Germinal center (tissue), 1 donor: Measurements from ENCODE around the gene KRTAP10-6.
"Not testable (repeated sequence)": the region's sequence is repeated elsewhere in the genome, so short reads cannot be mapped to it uniquely, and the experiment has no call there.

Source experiments
- DNase-seq: peaks from one replicate; pipeline ENCODE4 v3.0.0; 2012; ENCODE audit warnings: mixed read lengths, low spot score

The KRTAP10-6 gene

GRCh38 chr21:44599264-44600029 lies 7.1 kb upstream of the KRTAP10-6 start:
- DNase-seq: no peak

DNA sequence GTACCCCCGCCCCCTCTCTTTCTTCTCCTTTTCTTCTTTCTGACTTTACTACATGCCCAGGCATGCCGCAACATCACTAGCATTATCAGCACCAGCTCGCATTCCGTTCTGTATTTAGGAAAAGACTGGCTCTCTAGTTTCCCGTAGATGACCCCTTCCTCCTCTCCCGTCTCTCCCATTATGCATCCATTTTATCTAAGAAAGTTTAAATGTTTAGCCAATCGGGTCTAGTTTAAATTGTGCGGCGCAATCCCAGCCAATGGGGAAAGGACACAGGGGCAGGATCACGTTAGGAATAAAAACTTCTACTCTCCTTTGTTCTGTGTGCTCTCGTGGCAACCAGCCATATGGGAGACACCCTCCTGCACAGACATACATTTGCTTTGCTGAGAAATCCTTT lies 5.8 kb upstream of the KRTAP10-6 start:
- DNase-seq: no peak

DNA sequence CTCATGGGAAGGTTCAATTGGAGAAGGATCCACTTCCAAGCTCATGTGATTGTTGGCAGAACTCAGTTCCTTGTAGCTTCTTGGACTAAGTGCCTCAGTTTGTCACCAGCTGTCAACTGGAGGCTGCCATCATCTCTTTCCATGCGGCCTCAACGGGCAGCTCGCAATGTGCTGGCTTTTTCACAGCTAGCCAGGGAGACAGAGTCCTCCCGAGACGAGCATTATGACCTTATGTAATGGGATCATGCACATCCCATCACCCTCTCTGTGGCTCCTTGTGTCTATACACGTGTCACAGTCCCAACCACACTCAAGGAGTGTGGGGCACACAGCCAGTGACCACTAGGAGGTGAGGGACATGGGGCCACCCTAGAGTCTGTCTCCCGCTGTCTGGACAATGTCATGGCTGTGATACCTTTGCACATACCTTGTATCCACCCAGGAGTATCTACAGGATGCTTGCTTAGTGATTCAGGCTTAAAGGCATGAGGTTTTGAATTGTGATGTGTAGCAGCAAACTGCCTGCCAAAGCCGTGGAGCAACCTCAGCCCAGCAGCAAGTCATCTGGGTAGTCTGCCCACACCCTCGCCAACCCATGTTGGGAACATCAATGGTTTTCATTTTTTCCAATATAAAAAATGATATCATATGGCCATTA lies 3.9 kb upstream of the KRTAP10-6 start:
- DNase-seq: no peak

- no peak for DNase-seq
Observed at GRCh38 chr21:44595524-44595923, 3.2 kb upstream of the KRTAP10-6 start.

- no peak for DNase-seq
Observed at GRCh38 chr21:44594406-44594916, 2.2 kb upstream of the KRTAP10-6 start.

- DNase-seq: no peak
Observed at GRCh38 chr21:44593598-44594405, 1.5 kb upstream of the KRTAP10-6 start.

DNA sequence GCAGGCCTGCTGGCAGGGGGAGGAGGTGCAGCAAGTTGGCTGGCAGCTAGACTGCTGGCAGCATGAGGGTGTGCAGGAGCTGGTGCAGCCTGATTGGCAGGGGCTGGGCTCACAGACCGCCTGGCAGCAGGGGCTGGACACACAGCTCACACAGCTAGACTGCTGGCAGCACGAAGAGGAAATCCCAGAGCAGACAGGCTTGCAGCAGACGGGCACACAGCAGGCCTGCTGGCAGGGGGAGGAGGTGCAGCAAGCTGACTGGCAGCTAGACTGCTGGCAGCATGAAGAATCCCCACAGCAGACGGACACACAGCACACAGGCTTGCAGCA lies 539 bp downstream of the KRTAP10-6 start:
- DNase-seq: not testable (repeated sequence)

DNA sequence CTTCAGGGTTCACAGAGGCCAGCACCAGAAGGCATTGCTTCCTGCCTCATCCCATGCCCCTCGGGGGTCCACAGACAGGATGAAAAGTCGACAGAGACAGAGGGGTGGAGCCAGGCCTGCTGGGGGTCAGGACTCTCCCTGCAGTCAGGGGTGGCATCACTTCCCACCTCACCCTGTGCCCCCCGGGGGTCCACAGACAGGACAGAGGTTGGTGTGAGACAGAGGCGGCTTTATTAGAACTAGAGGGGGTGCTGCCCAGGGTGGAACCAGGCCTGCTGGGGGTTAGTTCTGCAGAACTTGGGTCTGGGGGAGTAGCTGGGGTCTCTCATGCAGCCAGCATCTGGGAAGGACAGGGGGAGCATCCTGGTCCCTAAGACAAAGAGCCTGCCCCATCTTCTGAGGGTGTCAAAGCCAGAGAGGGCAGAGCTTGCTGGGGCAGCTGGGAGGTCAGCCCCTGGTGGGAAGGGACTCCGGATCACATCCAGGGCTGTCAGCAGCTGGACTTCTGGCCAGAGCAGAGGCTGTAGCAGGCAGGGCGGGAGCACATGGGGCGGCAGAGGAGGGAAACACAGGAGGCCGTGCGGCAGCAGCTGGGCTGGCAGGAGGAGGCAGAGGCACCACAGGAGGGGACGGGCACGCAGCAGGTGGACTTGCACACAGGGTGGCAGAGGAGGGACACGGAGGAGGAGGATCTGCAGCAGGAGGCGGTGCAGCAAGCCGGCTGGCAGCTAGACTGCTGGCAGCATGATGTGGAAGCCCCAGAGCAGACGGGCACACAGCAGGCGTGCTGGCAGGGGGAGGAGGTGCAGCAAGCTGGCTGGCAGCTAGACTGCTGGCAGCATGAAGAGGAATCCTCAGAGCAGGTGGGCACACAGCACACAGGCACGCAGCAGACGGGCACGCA lies 1.2 kb downstream of the KRTAP10-6 start:
- DNase-seq: not testable (repeated sequence)

DNA sequence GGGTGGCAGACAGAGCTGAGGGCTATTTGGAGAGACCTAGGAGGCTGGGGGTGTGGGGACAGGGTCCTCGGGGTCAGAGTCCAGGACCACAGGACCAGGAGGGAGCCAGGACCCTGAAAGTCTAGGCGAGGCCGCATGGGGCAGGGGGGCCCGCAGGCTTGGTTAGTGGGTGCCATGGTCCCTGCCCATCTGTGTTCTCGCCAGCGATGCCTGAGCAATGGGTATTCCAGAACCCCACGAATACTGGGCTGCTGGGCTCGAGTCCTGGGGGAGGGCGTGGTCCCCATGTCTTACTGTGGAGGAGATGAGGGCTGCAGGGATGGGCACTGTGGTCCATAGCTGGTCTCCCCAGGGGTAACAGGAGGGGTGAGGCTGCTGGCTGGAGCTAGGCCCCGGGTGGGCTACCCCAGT lies 2.0 kb downstream of the KRTAP10-6 start:
- DNase-seq: no peak

GRCh38 chr21:44589586-44590305 lies 2.6 kb downstream of the KRTAP10-6 start:
- no peak for DNase-seq

GRCh38 chr21:44589094-44589493 lies 3.2 kb downstream of the KRTAP10-6 start:
- no peak for DNase-seq

GRCh38 chr21:44585892-44586291 lies 6.4 kb downstream of the KRTAP10-6 start:
- no peak for DNase-seq

GRCh38 chr21:44583800-44584147 lies 8.5 kb downstream of the KRTAP10-6 start:
- DNase-seq: no peak

- DNase-seq: no peak
Observed at GRCh38 chr21:44583089-44583799, 9.1 kb downstream of the KRTAP10-6 start.

DNA sequence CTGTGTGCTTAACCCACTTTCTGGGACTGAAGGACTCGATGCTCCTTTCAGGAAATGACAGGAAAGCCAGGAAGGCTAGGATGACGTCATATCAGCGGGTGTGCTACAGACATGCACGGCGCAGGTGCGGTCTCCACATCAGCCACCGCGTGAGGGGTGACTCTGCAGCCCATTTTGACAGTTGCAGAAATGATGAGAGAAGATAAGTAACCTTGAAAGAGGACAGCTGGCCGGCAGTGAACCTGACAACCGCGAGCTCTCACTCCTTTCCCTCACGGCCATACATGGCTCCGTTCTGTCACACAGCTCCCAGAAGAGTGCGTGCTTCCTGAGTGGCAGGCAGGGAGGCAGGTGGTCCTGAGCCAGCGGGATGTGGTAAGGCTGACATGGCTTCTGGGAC lies 10.2 kb downstream of the KRTAP10-6 start:
- no peak for DNase-seq

GRCh38 chr21:44581158-44581557 lies 11.1 kb downstream of the KRTAP10-6 start:
- DNase-seq: no peak

DNA sequence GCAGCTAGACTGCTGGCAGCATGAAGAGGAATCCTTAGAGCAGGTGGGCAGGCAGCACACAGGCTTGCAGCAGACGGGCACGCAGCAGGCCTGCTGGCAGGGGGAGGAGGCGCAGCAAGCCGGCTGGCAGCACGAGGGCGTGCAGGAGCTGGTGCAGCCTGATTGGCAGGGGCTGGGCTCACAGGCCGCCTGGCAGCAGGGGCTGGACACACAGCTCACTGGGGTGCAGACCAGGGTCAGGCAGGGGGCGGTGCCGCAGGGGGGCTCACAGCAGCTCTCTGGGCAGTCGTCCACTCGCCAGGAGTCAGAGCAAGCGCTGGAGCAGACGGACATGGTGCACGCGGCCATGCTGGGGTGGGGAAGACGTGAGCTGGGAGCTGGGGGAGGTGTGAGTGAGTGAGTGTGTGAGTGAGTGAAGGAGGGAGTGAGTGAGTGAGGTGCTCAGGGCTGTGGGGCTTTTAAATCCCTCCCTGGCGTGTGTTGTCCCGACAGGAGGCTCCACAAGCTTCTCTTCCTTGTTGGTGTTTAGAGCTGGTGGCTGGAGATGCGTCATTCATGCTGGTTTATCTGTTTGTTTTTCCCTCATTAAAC lies 12.0 kb downstream of the KRTAP10-6 start, which contains the start of gene KRTAP10-5:
Gene KRTAP10-5, minus strand, starts transcription at position 374 of the 591 bp plus-strand sequence. Its CDS starts 26 bp downstream, at position 348.
- DNase-seq: not testable (repeated sequence)

DNA sequence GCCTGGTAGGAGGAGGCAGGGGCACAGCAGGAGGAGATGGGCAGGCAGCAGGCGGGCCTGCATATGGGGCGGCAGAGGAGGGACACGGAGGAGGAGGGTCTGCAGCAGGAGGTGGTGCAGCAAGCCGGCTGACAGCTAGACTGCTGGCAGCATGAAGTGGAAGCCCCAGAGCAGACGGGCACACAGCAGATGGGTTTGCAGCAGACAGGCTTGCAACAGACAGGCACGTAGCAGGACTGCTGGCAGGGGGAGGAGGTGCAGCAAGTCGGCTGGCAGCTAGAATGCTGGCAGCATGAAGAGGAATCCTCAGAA lies 12.5 kb downstream of the KRTAP10-6 start:
- DNase-seq: no peak

DNA sequence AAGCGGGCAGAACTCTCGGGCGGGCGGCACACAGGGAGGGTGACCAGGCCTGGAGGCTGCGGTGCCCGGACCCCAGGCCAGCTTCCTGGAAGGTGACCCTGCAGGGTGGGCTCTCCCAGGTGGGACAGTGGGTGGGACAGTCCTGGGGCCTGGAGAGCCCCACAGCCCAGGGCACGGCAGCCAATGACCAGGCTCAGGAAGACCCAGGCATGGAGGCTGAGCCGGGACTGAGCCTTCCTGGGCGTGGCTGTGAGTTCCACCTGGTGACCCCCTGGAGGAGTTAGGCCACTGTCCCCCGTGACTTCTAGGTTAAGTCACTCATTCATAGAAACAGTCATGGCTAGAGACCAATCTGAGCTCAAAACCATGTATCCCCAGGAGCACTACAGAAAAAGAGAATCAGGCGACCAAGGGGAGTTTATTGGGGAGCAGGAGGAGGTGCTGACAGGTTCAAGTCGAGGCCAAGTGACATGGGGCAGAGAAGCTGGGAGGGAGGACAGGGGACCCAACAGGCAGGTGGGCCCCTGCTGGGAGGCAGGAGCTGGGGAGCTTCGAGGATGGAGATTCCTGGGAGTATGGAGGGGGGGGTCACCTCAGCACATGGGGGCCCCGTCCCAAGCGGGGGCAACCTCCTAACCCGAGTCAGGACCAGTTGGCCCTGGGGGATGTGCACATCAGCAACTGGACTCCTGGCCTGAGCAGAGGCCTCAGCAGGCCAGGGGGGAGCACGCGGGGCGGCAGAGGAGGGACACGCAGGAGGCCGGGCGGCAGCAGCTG lies 13.1 kb downstream of the KRTAP10-6 start:
- no peak for DNase-seq
